Sigmoid colon (tissue), 7 donors: ENCODE data around the gene GALNT14. TPM values are rescaled to one million over a fixed set of nuclear protein-coding genes. Genes with fewer than 3 reads are reported as not detected.
A peak's percentile ranks its signal among the peaks of the same experiment; 100 is the strongest.

Experiments used
- DNase-seq: peaks from one replicate; pipeline ENCODE4 v3.0.0-alpha.2; 2019
- H3K27ac ChIP-seq, 4 donors: fragments of 200-600 bp; sonication (generic); one replicate each; pipeline ENCODE4 v1.5.1; 2016 to 2019; ENCODE audit warnings: mild to moderate bottlenecking in 1 of 4
- H3K27me3 ChIP-seq, 3 donors: fragments of 200-600 bp; sonication (generic); one replicate each; pipeline ENCODE4 v1.5.1; 2019; ENCODE audit warnings: mild to moderate bottlenecking in 1 of 3
- H3K36me3 ChIP-seq, 4 donors: fragments of 200-600 bp; sonication (generic); one replicate each; pipeline ENCODE4 v1.5.1; 2016 to 2019
- H3K4me1 ChIP-seq, 4 donors: fragments of 200-600 bp; sonication (generic); one replicate each; pipeline ENCODE4 v1.5.1; 2017 to 2019
- H3K4me3 ChIP-seq, 4 donors: fragments of 200-600 bp; sonication (generic); one replicate each; pipeline ENCODE4 v1.5.1; 2017 to 2019; ENCODE audit warnings: mild to moderate bottlenecking in 2 of 4, moderate library complexity in 1 of 4
- H3K9me3 ChIP-seq, 4 donors: fragments of 200-600 bp in 3 of 4; sonication (generic) in 3 of 4; one replicate each; pipeline versions ENCODE4 v1.5.1 to v1.6.1; 2013 to 2019
- CTCF ChIP-seq, 4 experiments: fragments of 450-650 bp in 3 of 4; fragments of 200-600 bp in 1 of 4; IDR thresholded peaks; one replicate each; pipeline ENCODE4 v1.5.1; 2016 to 2019; ENCODE audit warnings: antibody characterized with exemption in 4 of 4, mild to moderate bottlenecking in 3 of 4, moderate library complexity in 2 of 4
- EP300 ChIP-seq, 4 donors: sonication (generic); formaldehyde crosslinking; IDR thresholded peaks; one replicate each; pipeline ENCODE4 v1.6.1; 2017; ENCODE audit warnings: antibody characterized with exemption in 4 of 4
- POLR2A ChIP-seq, 2 donors: fragments of 450-650 bp; IDR thresholded peaks; one replicate each; pipeline ENCODE4 v1.6.1; 2016; ENCODE audit warnings: antibody characterized with exemption in 2 of 2, mild to moderate bottlenecking in 2 of 2, moderate library complexity in 2 of 2
- POLR2AphosphoS5 ChIP-seq, 4 donors: sonication (generic); formaldehyde crosslinking; IDR thresholded peaks; one replicate each; pipeline ENCODE4 v1.6.1; 2017; ENCODE audit warnings: antibody characterized with exemption in 4 of 4
- WGBS, 2 donors: extraction: QIAGEN DNeasy Blood & Tissue Kit; methylation state at CpG; one replicate each; pipeline ENCODE4 v1.1.7; 2013; 5-methylcytosine and 5-hydroxymethylcytosine counted together
- intact Hi-C: fragments of 100-400 bp; cut with DNase I; formaldehyde crosslinking; loops from one replicate; pipeline ENCODE4 v1.15.1; 2023
- polyA plus RNA-seq, 3 donors: library from polyadenylated mRNA; stranded (reverse); fragments of 200-250 nt; gene quantifications; one replicate each; pipeline ENCODE4 v1.2.3, GENCODE V29; 2013
- total RNA-seq, 4 donors: library from RNA; depleted of rRNA; stranded (reverse); fragments of >200 nt; gene quantifications; one replicate each; pipeline ENCODE4 v1.1.0, GENCODE V29; 2016
- donor health status: healthy with polysubstance abuse.
- donor health status: Bipolar disorder and iron deficiency.
- donor health status: healthy.

Gene GALNT14
- total and polyA plus RNA-seq, 7 donors, result 1.2 to 2.3 (median 1.2) TPM; not detected in 4

- Histone ChIP-seq H3K27ac (no peak overlapping the region), H3K36me3 (no peaks in the 10 kb centered on the region), H3K9me3 (no peaks in the 10 kb centered on the region), H3K27me3 (no peaks in the 10 kb centered on the region), H3K4me1 (no peaks in the 10 kb centered on the region), H3K4me3 (no peak overlapping the region)
- TF ChIP-seq EP300 (IDR thresholded peaks at IDR 0.05), result no peak
- no peak for TF ChIP-seq POLR2AphosphoS5 (IDR thresholded peaks at IDR 0.05)
- no peak for TF ChIP-seq CTCF (IDR thresholded peaks at IDR 0.05)
- TF ChIP-seq POLR2A (IDR thresholded peaks at IDR 0.05), result no peak
- intact Hi-C loops, result no loop called here
- peak; percentile 20 for DNase-seq
- 88 to 89% methylated on average over 5 of the region's 5 CpGs for WGBS, 2 donors
These were observed 217.7 kb downstream of the GALNT14 start for GRCh38 chr2:30920511-30920910.

DNA sequence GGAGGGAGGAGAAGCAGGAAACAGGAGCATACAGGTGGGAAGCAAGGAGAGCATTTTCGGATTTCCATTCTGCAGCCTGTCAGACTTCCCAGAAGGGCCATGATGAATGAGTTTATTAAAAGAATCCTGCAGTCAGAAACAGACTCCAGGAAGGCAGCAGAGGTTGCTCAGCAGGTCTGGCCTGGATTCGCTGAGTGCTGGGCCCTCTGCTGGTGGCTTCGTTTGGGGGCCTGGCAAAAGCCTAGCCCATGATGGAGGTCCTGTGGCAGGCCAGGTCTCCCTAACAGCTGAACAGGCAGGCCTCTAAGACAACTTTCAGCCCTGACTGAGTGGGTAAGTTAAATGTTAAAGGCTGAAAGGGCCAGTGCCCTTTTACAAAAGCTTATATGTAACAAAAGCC, 222.8 kb downstream of the GALNT14 start:
- no peak for TF ChIP-seq POLR2A (IDR thresholded peaks at IDR 0.05)
- no peak for TF ChIP-seq POLR2AphosphoS5 (IDR thresholded peaks at IDR 0.05)
- TF ChIP-seq CTCF (IDR thresholded peaks at IDR 0.05), result no peak
- TF ChIP-seq EP300 (IDR thresholded peaks at IDR 0.05), result no peak
- 36 to 57% methylated on average over 3 of the region's 3 CpGs for WGBS, 2 donors
- Histone ChIP-seq H3K4me3 (no peak overlapping the region), H3K4me1 (no peaks in the 10 kb centered on the region), H3K27ac (no peak overlapping the region), H3K36me3 (no peaks in the 10 kb centered on the region), H3K9me3 (no peaks in the 10 kb centered on the region), H3K27me3 (no peaks in the 10 kb centered on the region)
- intact Hi-C loops, result no loop called here
- no peak for DNase-seq

- DNase-seq, result no peak
- no peak overlapping the region for H3K4me3 ChIP-seq
- 94 to 95% methylated on average over 5 of the region's 5 CpGs for WGBS, 2 donors
- no peaks in the 10 kb centered on the region for H3K27me3 ChIP-seq
- TF ChIP-seq EP300 (IDR thresholded peaks at IDR 0.05) (no peak), POLR2AphosphoS5 (IDR thresholded peaks at IDR 0.05) (no peak), POLR2A (IDR thresholded peaks at IDR 0.05) (no peak), CTCF (IDR thresholded peaks at IDR 0.05) (no peak)
- H3K4me1 ChIP-seq, result no peaks in the 10 kb centered on the region
- no peaks in the 10 kb centered on the region for H3K9me3 ChIP-seq
- no peaks in the 10 kb centered on the region for H3K36me3 ChIP-seq
- intact Hi-C loops, result no loop called here
- no peak overlapping the region for H3K27ac ChIP-seq
These were observed 223.8 kb downstream of the GALNT14 start for GRCh38 chr2:30914456-30914855.

GRCh38 chr2:30912056-30912455, 226.2 kb downstream of the GALNT14 start:
- H3K4me3 ChIP-seq, result no peak overlapping the region
- TF ChIP-seq POLR2AphosphoS5 (IDR thresholded peaks at IDR 0.05), result no peak
- no peak for TF ChIP-seq CTCF (IDR thresholded peaks at IDR 0.05)
- TF ChIP-seq EP300 (IDR thresholded peaks at IDR 0.05), result no peak
- no peak for TF ChIP-seq POLR2A (IDR thresholded peaks at IDR 0.05)
- DNase-seq, result no peak
- no peaks in the 10 kb centered on the region for H3K9me3 ChIP-seq
- H3K27me3 ChIP-seq, result no peaks in the 10 kb centered on the region
- no peaks in the 10 kb centered on the region for H3K4me1 ChIP-seq
- intact Hi-C loops, result no loop called here
- WGBS, 2 donors, result 91 to 94% methylated on average over 5 of the region's 5 CpGs
- H3K36me3 ChIP-seq, result no peaks in the 10 kb centered on the region
- H3K27ac ChIP-seq, result no peak overlapping the region

DNA sequence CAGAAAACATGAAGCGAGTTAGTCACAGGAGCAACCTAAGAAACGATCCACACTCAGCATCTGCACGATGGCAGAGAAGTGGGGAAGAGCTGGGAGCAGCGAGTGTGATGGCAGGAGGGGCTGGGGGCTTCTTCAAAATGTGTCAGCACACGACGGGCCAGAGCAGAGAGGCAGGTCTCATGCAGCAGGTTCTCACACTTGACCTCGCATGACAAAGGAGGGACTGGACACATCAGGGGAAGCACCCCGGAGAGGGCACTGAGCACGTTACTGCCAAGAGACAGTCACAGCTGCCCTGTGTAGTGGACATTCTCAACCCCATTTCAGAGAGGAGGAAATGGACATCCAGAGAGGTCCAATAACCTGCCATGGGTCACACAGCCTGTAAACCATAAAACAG, 226.9 kb downstream of the GALNT14 start:
- Histone ChIP-seq H3K4me3 (no peak overlapping the region), H3K9me3 (no peaks in the 10 kb centered on the region), H3K27ac (no peak overlapping the region), H3K4me1 (no peaks in the 10 kb centered on the region), H3K27me3 (no peaks in the 10 kb centered on the region), H3K36me3 (no peaks in the 10 kb centered on the region)
- intact Hi-C loops, result no loop called here
- 85 to 89% methylated on average over 9 of the region's 9 CpGs for WGBS, 2 donors
- no peak for TF ChIP-seq POLR2A (IDR thresholded peaks at IDR 0.05)
- no peak for TF ChIP-seq EP300 (IDR thresholded peaks at IDR 0.05)
- TF ChIP-seq POLR2AphosphoS5 (IDR thresholded peaks at IDR 0.05), result no peak
- no peak for TF ChIP-seq CTCF (IDR thresholded peaks at IDR 0.05)
- no peak for DNase-seq
